Natural killer cell (primary cell): ENCODE results near the gene STIL. TPM values are rescaled to one million over a fixed set of nuclear protein-coding genes. Genes with fewer than 3 reads are reported as not detected.

Experiments
- ATAC-seq, 3 donors: fragments of 150-1000 bp in 2 of 3; fragments of 200-7000 bp in 1 of 3; cut with Tn5 transposase; 1 replicate in 1 of 3; 2 replicates in 2 of 3; pipeline ENCODE4 v1.10.0; 2021; ENCODE audit warnings: mild to moderate bottlenecking in 2 of 3, moderate library complexity in 2 of 3
- DNase-seq, 2 donors: peaks; one replicate each; pipeline versions ENCODE4 v3.0.0 to v3.0.0-alpha.2; 2013 to 2021; ENCODE audit warnings: mixed read lengths in 1 of 2
- H3K27ac ChIP-seq: one replicate; pipeline ENCODE4 v1.5.1; 2013; ENCODE audit warnings: mild to moderate bottlenecking, low read length
- H3K27me3 ChIP-seq: one replicate; pipeline ENCODE4 v1.6.1; 2013; ENCODE audit warnings: low read length; ENCODE audit not compliant: control insufficient read depth, insufficient read depth
- H3K36me3 ChIP-seq: one replicate; pipeline ENCODE4 v1.6.1; 2013; ENCODE audit warnings: low read length; ENCODE audit not compliant: control insufficient read depth, insufficient read depth
- H3K4me1 ChIP-seq: one replicate; pipeline ENCODE4 v1.6.1; 2013; ENCODE audit warnings: low read length; ENCODE audit not compliant: control insufficient read depth, insufficient read depth
- H3K4me3 ChIP-seq: one replicate; pipeline ENCODE4 v1.5.1; 2013; ENCODE audit warnings: low read length
- H3K9me3 ChIP-seq: one replicate; pipeline ENCODE4 v1.6.1; 2013; ENCODE audit warnings: low read length; ENCODE audit not compliant: control insufficient read depth, insufficient read depth
- H3K27ac Mint-ChIP-seq, 2 donors: one replicate each; pipeline ENCODE4 v1.8.0; 2022; ENCODE audit warnings: mild to moderate bottlenecking in 2 of 2, mixed read lengths in 2 of 2, moderate library complexity in 1 of 2
- H3K27me3 Mint-ChIP-seq, 2 donors: one replicate each; pipeline ENCODE4 v1.8.0; 2022; ENCODE audit warnings: low read depth in 2 of 2, mixed read lengths in 2 of 2
- H3K36me3 Mint-ChIP-seq: one replicate; pipeline ENCODE4 v1.8.0; 2022; ENCODE audit warnings: mixed read lengths
- H3K4me1 Mint-ChIP-seq, 2 donors: one replicate each; pipeline ENCODE4 v1.8.0; 2022; ENCODE audit warnings: mixed read lengths in 2 of 2
- H3K4me3 Mint-ChIP-seq: one replicate; pipeline ENCODE4 v1.8.0; 2022; ENCODE audit warnings: mild to moderate bottlenecking, moderate library complexity, mixed read lengths
- H3K9me3 Mint-ChIP-seq, 2 donors: one replicate each; pipeline ENCODE4 v1.8.0; 2022; ENCODE audit warnings: mixed read lengths in 2 of 2
- CTCF ChIP-seq: fragments of 200-600 bp; IDR thresholded peaks from one replicate; pipeline ENCODE4 v1.8.0; 2022; ENCODE audit warnings: antibody characterized with exemption
- WGBS: methylation state at CpG from one replicate; pipeline ENCODE4 v1.1.7; 2013; ENCODE audit warnings: missing lambda C conversion rate; ENCODE audit not compliant: insufficient coverage; 5-methylcytosine and 5-hydroxymethylcytosine counted together
- intact Hi-C: fragments of 100-400 bp; cut with micrococcal nuclease; formaldehyde crosslinking; loops from one replicate; pipeline ENCODE4 v1.14.2; 2022
- total RNA-seq, 4 donors: library from RNA; stranded (reverse); fragments of 120-200 nt in 1 of 4; gene quantifications; one replicate each; pipeline versions ENCODE4 v1.2.3 to v1.2.4, GENCODE V29; 2013 to 2022

The STIL gene
- total RNA-seq = 1 to 10 TPM; 2.1 to 2.9 (median 2.4) TPM
- 2.8 TPM for total RNA-seq (2013)

GRCh38 chr1:47313915-47314664 lies at the start of gene STIL:
Gene STIL (minus strand): TSS chr1:47314147. CDS start chr1:47310319, 3,828 bp downstream.
- ATAC-seq (peak; percentile 98 to 99 (median 98)), DNase-seq (peak; percentile 92 to 98)
- no peak for TF ChIP-seq CTCF
- Histone ChIP-seq H3K27ac (peak within 1 kb of the TSS; percentile 93), H3K4me1 (peaks cover 10% of the 10 kb centered on the region), H3K27me3 (no peaks in the 10 kb centered on the region), H3K9me3 (no peaks in the 10 kb centered on the region), H3K4me3 (peak within 1 kb of the TSS; percentile 93), H3K36me3 (no peaks in the 10 kb centered on the region)
- Mint-ChIP-seq H3K4me1 (peaks cover 13 to 16% of the 10 kb centered on the region in 2 donors), H3K9me3 (no peaks in the 10 kb centered on the region), H3K27me3 (no peaks in the 10 kb centered on the region), H3K36me3 (no peaks in the 10 kb centered on the region), H3K4me3 (peak within 1 kb of the TSS; percentile 100), H3K27ac (peak within 1 kb of the TSS; percentile 94 to 99)
- intact Hi-C loops = loop anchor here (1.0 kb wide), 1 partner anchor 20 kb away; no protein-coding TSS in a partner anchor
- 0% methylated on average over 54 of the region's 54 CpGs for WGBS

- Mint-ChIP-seq H3K27ac (no peak overlapping the region), H3K4me1 (peaks cover 10 to 16% of the 10 kb centered on the region in 2 donors), H3K27me3 (no peaks in the 10 kb centered on the region), H3K36me3 (no peaks in the 10 kb centered on the region), H3K4me3 (no peak overlapping the region), H3K9me3 (no peaks in the 10 kb centered on the region)
- Histone ChIP-seq H3K4me1 (no peaks in the 10 kb centered on the region), H3K4me3 (no peak overlapping the region), H3K27me3 (no peaks in the 10 kb centered on the region), H3K9me3 (no peaks in the 10 kb centered on the region), H3K27ac (no peak overlapping the region), H3K36me3 (no peaks in the 10 kb centered on the region)
- ATAC-seq = no peak
- DNase-seq = no peak
- whole genome bisulfite sequencing = 100% methylated on average over 1 of the region's 1 CpG
- no peak for TF ChIP-seq CTCF
- intact Hi-C loops = no loop called here
Measured at GRCh38 chr1:47362828-47363227, 48.9 kb upstream of the STIL start.

- H3K27ac Mint-ChIP-seq = no peak overlapping the region
- peaks cover 10 to 16% of the 10 kb centered on the region in 2 donors for H3K4me1 Mint-ChIP-seq
- no peak overlapping the region for H3K4me3 Mint-ChIP-seq
- H3K27ac ChIP-seq = no peak overlapping the region
- WGBS = 83% methylated on average over 3 of the region's 3 CpGs
- no peaks in the 10 kb centered on the region for H3K9me3 ChIP-seq
- H3K27me3 ChIP-seq = no peaks in the 10 kb centered on the region
- TF ChIP-seq CTCF = no peak
- DNase-seq = no peak
- no peak overlapping the region for H3K4me3 ChIP-seq
- no peak for ATAC-seq
- no peaks in the 10 kb centered on the region for H3K27me3 Mint-ChIP-seq
- H3K4me1 ChIP-seq = no peaks in the 10 kb centered on the region
- no peaks in the 10 kb centered on the region for H3K36me3 ChIP-seq
- H3K36me3 Mint-ChIP-seq = no peaks in the 10 kb centered on the region
- no peaks in the 10 kb centered on the region for H3K9me3 Mint-ChIP-seq
- intact Hi-C loops = no loop called here
Measured at GRCh38 chr1:47361380-47361779, 47.4 kb upstream of the STIL start.
